Lower leg skin (tissue), 3 donors: ENCODE results near the gene ABCC12.

ENCODE experiments used
- POLR2A ChIP-seq, 2 donors: fragments of 450-650 bp; IDR thresholded peaks; one replicate each; pipeline ENCODE4 v1.6.1; 2016 to 2017; ENCODE audit warnings: antibody characterized with exemption in 2 of 2, mild to moderate bottlenecking in 1 of 2, moderate library complexity in 1 of 2
- TF ChIP-seq, protein P1 (sequence below), 3 donors: fragments of 450-650 bp; IDR thresholded peaks; one replicate each; pipeline ENCODE4 v1.5.1; 2016; ENCODE audit warnings: antibody characterized with exemption in 3 of 3, mild to moderate bottlenecking in 3 of 3, moderate library complexity in 2 of 3

DNA sequence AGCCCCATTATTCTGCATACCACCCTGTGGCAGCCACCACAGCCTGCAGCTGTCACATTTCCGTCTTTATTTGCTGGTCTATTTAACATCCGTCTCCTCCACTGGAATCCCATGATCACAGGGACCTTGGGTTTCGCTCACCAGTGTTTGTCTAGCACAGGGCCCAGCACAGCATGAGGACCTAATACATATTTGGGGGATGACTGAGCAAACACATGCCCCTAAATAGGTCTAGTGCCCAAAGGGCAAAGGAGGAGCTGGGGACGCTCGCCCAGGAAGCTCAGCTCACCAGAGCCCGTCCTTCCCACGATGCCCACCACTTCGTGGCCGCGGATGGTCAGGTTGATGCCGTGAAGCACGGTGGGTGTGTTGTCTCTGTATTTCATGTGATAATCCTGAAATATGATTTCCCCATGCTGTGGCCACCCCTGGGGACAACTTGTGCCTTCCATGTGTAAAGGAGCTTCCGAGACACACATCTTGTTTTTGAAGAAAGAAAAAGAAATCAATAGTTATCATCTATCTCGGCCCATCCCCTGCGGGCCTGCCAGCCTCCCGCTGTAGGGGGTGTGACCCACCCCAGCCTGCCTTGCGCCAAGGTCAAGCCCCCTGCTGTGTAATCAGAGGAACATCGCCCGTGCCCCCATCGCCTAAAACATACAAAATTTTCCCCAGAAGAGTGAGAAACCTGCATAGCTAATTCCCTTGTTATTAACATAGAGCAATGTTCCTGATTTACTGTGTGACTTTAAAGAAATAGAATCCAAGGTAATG, 21.0 kb upstream of the ABCC12 start:
- TF ChIP-seq, protein P1, sequence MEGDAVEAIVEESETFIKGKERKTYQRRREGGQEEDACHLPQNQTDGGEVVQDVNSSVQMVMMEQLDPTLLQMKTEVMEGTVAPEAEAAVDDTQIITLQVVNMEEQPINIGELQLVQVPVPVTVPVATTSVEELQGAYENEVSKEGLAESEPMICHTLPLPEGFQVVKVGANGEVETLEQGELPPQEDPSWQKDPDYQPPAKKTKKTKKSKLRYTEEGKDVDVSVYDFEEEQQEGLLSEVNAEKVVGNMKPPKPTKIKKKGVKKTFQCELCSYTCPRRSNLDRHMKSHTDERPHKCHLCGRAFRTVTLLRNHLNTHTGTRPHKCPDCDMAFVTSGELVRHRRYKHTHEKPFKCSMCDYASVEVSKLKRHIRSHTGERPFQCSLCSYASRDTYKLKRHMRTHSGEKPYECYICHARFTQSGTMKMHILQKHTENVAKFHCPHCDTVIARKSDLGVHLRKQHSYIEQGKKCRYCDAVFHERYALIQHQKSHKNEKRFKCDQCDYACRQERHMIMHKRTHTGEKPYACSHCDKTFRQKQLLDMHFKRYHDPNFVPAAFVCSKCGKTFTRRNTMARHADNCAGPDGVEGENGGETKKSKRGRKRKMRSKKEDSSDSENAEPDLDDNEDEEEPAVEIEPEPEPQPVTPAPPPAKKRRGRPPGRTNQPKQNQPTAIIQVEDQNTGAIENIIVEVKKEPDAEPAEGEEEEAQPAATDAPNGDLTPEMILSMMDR (IDR thresholded peaks at IDR 0.05) = no peak
- no peak for TF ChIP-seq POLR2A (IDR thresholded peaks at IDR 0.05)
